Measurements from ENCODE around the gene UQCRQ. TPM values are rescaled to one million over a fixed set of nuclear protein-coding genes. Genes with fewer than 3 reads are reported as not detected.

UQCRQ gene
- total and polyA plus RNA-seq, 9 of the 15 experiments (the other 6 are each of a cell fraction or from before 2014, with no cell fraction given), result 235 to 2,421 (median 883) TPM

DNA sequence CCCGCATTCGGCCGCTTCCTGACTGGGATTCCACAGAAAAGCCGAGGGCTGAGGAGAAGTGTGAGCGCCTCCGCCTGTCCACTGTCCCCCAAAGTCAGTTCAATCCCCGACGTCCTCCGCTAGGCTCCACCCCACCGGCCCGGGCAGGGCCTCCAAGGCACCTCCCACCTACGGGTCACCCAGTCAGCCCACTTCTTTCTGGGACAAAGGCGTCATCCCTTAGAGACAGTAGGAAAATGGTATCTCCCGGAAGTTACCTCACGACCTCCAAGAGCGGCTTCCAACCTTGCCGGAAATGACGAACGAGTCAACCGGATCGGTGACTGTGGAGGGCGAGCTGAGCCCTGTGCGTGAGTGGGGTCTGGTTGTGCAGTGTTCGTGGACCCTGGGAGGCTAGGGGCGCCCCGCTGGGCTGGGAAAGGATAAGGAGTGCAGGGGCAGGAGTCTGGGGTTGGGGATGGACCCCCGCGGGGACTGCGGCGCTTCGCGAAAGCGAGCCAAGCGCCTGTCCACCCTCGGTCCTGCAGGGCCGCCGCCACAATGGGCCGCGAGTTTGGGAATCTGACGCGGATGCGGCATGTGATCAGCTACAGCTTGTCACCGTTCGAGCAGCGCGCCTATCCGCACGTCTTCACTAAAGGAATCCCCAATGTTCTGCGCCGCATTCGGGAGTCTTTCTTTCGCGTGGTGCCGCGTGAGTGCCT, at the start of gene UQCRQ, which contains the start of gene GDF9 (continued):
- TF ChIP-seq TCF7 (IDR thresholded peaks at IDR 0.05; ENCODE audit: borderline replicate concordance), result 0 out of 2 replicates have a peak, but pooled peaks have one; percentile 4
- no peak for TF ChIP-seq PCBP1 (IDR thresholded peaks at IDR 0.05; ENCODE audit: low read depth, low read length, poor library complexity, severe bottlenecking)
- peak; percentile 80 for TF ChIP-seq NR2C2 (CRISPR knock-in tag; IDR thresholded peaks at IDR 0.05)
- TF ChIP-seq NR2C2 (tag; IDR thresholded peaks at IDR 0.05), result peak; percentile 97
- TF ChIP-seq CCAR2 (IDR thresholded peaks at IDR 0.05; ENCODE audit: low read depth, low read length), result no peak
- TF ChIP-seq SNRNP70 (optimal IDR thresholded peaks at IDR 0.05; ENCODE audit: low read depth, low read length), result no peak
- TF ChIP-seq PHF20 (IDR thresholded peaks at IDR 0.05; ENCODE audit: partially characterized antibody), result peak; percentile 84
- TF ChIP-seq HNRNPH1 (optimal IDR thresholded peaks at IDR 0.05; ENCODE audit: low read depth, low read length), result no peak
- no peak for TF ChIP-seq OTX1 (CRISPR knock-in tag; IDR thresholded peaks at IDR 0.05)
- no peak for TF ChIP-seq ZSCAN32 (CRISPR knock-in tag; IDR thresholded peaks at IDR 0.05)
- TF ChIP-seq CREB1 (IDR thresholded peaks at IDR 0.05), result peak; percentile 96
- TF ChIP-seq CREB1 (CRISPR knock-in tag; IDR thresholded peaks at IDR 0.05), result peak; percentile 97
- TF ChIP-seq ZNF239 (CRISPR knock-in tag; IDR thresholded peaks at IDR 0.05), result no peak
- TF ChIP-seq LEF1 (IDR thresholded peaks at IDR 0.05), result no peak
- TF ChIP-seq IRF9 (tag; IDR thresholded peaks at IDR 0.05), result no peak
- TF ChIP-seq ZFPM2 (CRISPR knock-in tag; IDR thresholded peaks at IDR 0.05), result no peak
- TF ChIP-seq XRCC5 (IDR thresholded peaks at IDR 0.05; ENCODE audit: low read depth, low read length), result peak; percentile 62; the same call in 1 of the 2 replicates
- TF ChIP-seq CC2D1A (IDR thresholded peaks at IDR 0.05), result peak; percentile 81
- TF ChIP-seq JUNB (CRISPR knock-in tag; conservative IDR thresholded peaks at IDR 0.05), result no peak
- TF ChIP-seq POLR2A (conservative IDR thresholded peaks at IDR 0.05), result peak; percentile 99
- peak; percentile 69 for TF ChIP-seq SMAD1 (IDR thresholded peaks at IDR 0.05; ENCODE audit: low read depth, low read length, partially characterized antibody)
- TF ChIP-seq, protein P1, sequence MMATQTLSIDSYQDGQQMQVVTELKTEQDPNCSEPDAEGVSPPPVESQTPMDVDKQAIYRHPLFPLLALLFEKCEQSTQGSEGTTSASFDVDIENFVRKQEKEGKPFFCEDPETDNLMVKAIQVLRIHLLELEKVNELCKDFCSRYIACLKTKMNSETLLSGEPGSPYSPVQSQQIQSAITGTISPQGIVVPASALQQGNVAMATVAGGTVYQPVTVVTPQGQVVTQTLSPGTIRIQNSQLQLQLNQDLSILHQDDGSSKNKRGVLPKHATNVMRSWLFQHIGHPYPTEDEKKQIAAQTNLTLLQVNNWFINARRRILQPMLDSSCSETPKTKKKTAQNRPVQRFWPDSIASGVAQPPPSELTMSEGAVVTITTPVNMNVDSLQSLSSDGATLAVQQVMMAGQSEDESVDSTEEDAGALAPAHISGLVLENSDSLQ (IDR thresholded peaks at IDR 0.05), result peak; percentile 70
- peak; percentile 86; the same call in 1 of the 2 replicates for TF ChIP-seq CBX1 (IDR thresholded peaks at IDR 0.05; ENCODE audit: low read depth)
- TF ChIP-seq ZNF12 (CRISPR knock-in tag; IDR thresholded peaks at IDR 0.05), result peak; percentile 86
- TF ChIP-seq, protein P2, sequence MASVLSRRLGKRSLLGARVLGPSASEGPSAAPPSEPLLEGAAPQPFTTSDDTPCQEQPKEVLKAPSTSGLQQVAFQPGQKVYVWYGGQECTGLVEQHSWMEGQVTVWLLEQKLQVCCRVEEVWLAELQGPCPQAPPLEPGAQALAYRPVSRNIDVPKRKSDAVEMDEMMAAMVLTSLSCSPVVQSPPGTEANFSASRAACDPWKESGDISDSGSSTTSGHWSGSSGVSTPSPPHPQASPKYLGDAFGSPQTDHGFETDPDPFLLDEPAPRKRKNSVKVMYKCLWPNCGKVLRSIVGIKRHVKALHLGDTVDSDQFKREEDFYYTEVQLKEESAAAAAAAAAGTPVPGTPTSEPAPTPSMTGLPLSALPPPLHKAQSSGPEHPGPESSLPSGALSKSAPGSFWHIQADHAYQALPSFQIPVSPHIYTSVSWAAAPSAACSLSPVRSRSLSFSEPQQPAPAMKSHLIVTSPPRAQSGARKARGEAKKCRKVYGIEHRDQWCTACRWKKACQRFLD (CRISPR knock-in tag; IDR thresholded peaks at IDR 0.05), result no peak
- TF ChIP-seq ZNF507 (tag; conservative IDR thresholded peaks at IDR 0.05), result no peak
- no peak; the same call in 1 of the 2 replicates for TF ChIP-seq SMARCC2 (IDR thresholded peaks at IDR 0.05; ENCODE audit: low read depth)
